Caco-2 (cell line): ENCODE measurements around the gene REC114. TPM values are rescaled to one million over a fixed set of nuclear protein-coding genes. Genes with fewer than 3 reads are reported as not detected.
"Not testable (repeated sequence)": the region's sequence is repeated elsewhere in the genome, so short reads cannot be mapped to it uniquely, and the experiment has no call there.

Experiments
- BruUV-seq: library from RNA; stranded (reverse); fragments of 400-500 nt; replicated peaks from 2 replicates; lab custom pipeline; 2021; lab: Mats Ljungman, UMichigan
- CTCF ChIA-PET: fragments of 300-600 bp; sonication (Branson Sonifier 250); formaldehyde crosslinking; loops from one replicate; lab custom pipeline; 2022; ENCODE audit warnings: antibody characterized with exemption; lab: Charles Lee
- POLR2A ChIA-PET: fragments of 300-600 bp; sonication (Branson Sonifier 250); formaldehyde crosslinking; loops from one replicate; lab custom pipeline; 2022; ENCODE audit warnings: antibody characterized with exemption; lab: Charles Lee
- DNase-seq, 2 experiments: peaks; one replicate each; pipeline versions ENCODE4 v3.0.0 to v3.0.0-alpha.2; 2020 to 2022
- H3K27me3 ChIP-seq: replicated peaks from 2 replicates; pipeline ENCODE4 v1.6.0; 2011; ENCODE audit warnings: low read length; ENCODE audit not compliant: control insufficient read depth, insufficient read depth
- H3K36me3 ChIP-seq: 2 replicates; pipeline ENCODE4 v1.5.1; 2011; ENCODE audit warnings: low read length; ENCODE audit not compliant: control insufficient read depth, insufficient read depth
- H3K4me1 ChIP-seq: fragments of 250-450 bp; sonication (Bioruptor Pico); 2 replicates; pipeline ENCODE4 v1.5.1; 2020; ENCODE audit warnings: mild to moderate bottlenecking
- H3K4me3 ChIP-seq: 2 replicates; pipeline ENCODE4 v1.5.1; 2011; ENCODE audit warnings: low read depth, mild to moderate bottlenecking, control low read depth, low read length
- H3K9me3 ChIP-seq: fragments of 250-450 bp; sonication (Bioruptor Pico); 2 replicates; pipeline ENCODE4 v1.5.1; 2020; ENCODE audit warnings: mild to moderate bottlenecking, moderate library complexity
- H3K27ac Mint-ChIP-seq: one replicate; pipeline ENCODE4 v1.8.0; 2022; ENCODE audit warnings: mixed read lengths; ENCODE audit not compliant: unreplicated experiment
- H3K27me3 Mint-ChIP-seq: one replicate; pipeline ENCODE4 v1.8.0; 2022; ENCODE audit warnings: mixed read lengths; ENCODE audit not compliant: insufficient read depth, unreplicated experiment
- H3K36me3 Mint-ChIP-seq: one replicate; pipeline ENCODE4 v1.8.0; 2022; ENCODE audit warnings: mild to moderate bottlenecking, mixed read lengths; ENCODE audit not compliant: insufficient read depth, unreplicated experiment
- H3K4me1 Mint-ChIP-seq: one replicate; pipeline ENCODE4 v1.8.0; 2022; ENCODE audit warnings: low read depth, mixed read lengths; ENCODE audit not compliant: unreplicated experiment
- H3K4me3 Mint-ChIP-seq: one replicate; pipeline ENCODE4 v1.8.0; 2022; ENCODE audit warnings: mild to moderate bottlenecking, moderate library complexity, mixed read lengths; ENCODE audit not compliant: unreplicated experiment
- H3K9me3 Mint-ChIP-seq: one replicate; pipeline ENCODE4 v1.8.0; 2022; ENCODE audit warnings: mixed read lengths; ENCODE audit not compliant: unreplicated experiment
- intact Hi-C: fragments of 100-400 bp; cut with micrococcal nuclease; formaldehyde crosslinking; loops from one replicate; pipeline ENCODE4 v1.10.0; 2022; ENCODE audit not compliant: unreplicated experiment
- total RNA-seq: library from RNA; stranded (reverse); gene quantifications from 2 replicates; pipeline ENCODE4 v1.2.3, GENCODE V29; 2022
- TF ChIP-seq, protein P1 (sequence below), 2 experiments: fragments of 200-600 bp in 1 of 2; IDR thresholded peaks; 1 replicate in 1 of 2; 2 replicates in 1 of 2; pipeline versions ENCODE4 v1.5.1 to v1.8.0; 2011 to 2022; ENCODE audit warnings: antibody characterized with exemption in 1 of 2, control low read depth in 1 of 2, inconsistent platforms in 1 of 2, low read depth in 1 of 2, low read length in 1 of 2, mild to moderate bottlenecking in 1 of 2, moderate library complexity in 1 of 2; ENCODE audit not compliant: insufficient read depth in 1 of 2, severe bottlenecking in 1 of 2, unreplicated experiment in 1 of 2

Gene REC114
- total RNA-seq, 1 experiment from 2014 or later: not detected

DNA sequence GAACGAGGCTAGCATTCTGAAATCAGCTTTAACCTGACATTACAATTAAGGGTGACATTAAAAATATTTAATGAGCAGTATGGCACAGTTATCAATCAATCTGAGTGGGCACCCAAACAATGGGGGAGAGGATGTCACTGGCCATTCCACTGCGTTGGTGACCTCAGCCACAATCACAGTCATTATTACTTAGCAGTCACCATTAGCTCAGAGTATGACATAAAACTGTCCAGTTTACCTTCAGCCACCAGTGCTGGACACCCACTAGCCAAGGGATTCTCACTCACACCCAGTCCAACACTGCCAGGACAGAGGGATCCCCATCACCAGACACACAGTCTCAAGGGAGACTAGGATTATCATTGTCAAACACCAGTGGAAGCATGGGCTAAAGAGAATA lies 17.5 kb upstream of the REC114 start:
- no peaks in the 10 kb centered on the region; the same call in 1 of the 2 replicates for H3K27me3 ChIP-seq
- no peaks in the 10 kb centered on the region for H3K9me3 ChIP-seq
- BruUV-seq: no TSS peak
- Mint-ChIP-seq H3K4me1 (no peaks in the 10 kb centered on the region), H3K36me3 (no peaks in the 10 kb centered on the region), H3K9me3 (no peaks in the 10 kb centered on the region), H3K4me3 (no peak overlapping the region), H3K27ac (no peak overlapping the region), H3K27me3 (peaks cover 23% of the 10 kb centered on the region)
- POLR2A ChIA-PET: no interaction called here
- no peak for DNase-seq
- intact Hi-C loops: no loop called here
- TF ChIP-seq, protein P1, sequence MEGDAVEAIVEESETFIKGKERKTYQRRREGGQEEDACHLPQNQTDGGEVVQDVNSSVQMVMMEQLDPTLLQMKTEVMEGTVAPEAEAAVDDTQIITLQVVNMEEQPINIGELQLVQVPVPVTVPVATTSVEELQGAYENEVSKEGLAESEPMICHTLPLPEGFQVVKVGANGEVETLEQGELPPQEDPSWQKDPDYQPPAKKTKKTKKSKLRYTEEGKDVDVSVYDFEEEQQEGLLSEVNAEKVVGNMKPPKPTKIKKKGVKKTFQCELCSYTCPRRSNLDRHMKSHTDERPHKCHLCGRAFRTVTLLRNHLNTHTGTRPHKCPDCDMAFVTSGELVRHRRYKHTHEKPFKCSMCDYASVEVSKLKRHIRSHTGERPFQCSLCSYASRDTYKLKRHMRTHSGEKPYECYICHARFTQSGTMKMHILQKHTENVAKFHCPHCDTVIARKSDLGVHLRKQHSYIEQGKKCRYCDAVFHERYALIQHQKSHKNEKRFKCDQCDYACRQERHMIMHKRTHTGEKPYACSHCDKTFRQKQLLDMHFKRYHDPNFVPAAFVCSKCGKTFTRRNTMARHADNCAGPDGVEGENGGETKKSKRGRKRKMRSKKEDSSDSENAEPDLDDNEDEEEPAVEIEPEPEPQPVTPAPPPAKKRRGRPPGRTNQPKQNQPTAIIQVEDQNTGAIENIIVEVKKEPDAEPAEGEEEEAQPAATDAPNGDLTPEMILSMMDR (IDR thresholded peaks at IDR 0.05; ENCODE audit: insufficient read depth in 1 of 2, low read depth in 1 of 2, low read length in 1 of 2, severe bottlenecking in 1 of 2, unreplicated experiment in 1 of 2): no peak
- CTCF ChIA-PET: no interaction called here
- H3K4me1 ChIP-seq: no peaks in the 10 kb centered on the region
- H3K4me3 ChIP-seq: no peak overlapping the region
- H3K36me3 ChIP-seq: no peaks in the 10 kb centered on the region

DNA sequence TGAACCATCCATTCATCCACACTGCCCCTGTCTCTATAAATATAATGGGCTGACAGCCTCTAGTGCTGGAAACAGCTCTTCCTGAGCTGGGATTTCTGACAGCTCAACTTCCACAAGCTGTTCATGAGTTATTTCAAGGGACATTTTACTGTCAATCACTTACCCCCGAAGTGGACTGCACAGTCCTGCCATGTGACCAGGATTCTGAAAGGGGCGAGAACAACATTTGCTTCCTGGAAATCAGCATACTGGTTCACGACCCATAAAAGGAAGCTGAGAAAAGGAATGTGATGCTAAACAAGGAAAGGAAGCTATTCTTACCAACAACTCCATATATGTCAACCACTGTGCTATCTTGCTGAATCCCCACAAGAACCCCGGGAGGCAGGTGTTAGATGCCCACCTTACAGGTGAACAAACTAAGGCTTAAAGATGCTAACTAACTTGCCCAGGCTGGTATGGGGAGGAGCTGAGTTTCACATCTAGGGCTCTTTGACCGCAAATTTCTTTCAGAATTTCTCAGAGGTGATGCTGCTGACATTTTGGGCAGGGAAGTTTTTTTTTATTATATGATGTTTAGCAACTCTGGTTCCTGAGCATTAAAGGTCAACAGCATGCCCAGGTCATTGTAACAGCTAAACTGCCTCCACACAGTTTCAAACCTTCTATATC lies 16.5 kb upstream of the REC114 start:
- DNase-seq: no peak
- Mint-ChIP-seq H3K36me3 (no peaks in the 10 kb centered on the region), H3K4me3 (no peak overlapping the region), H3K9me3 (no peaks in the 10 kb centered on the region), H3K4me1 (no peaks in the 10 kb centered on the region), H3K27me3 (peaks cover 20% of the 10 kb centered on the region), H3K27ac (no peak overlapping the region)
- Histone ChIP-seq H3K4me1 (no peaks in the 10 kb centered on the region), H3K9me3 (no peaks in the 10 kb centered on the region), H3K27me3 (no peaks in the 10 kb centered on the region; the same call in 1 of the 2 replicates), H3K36me3 (no peaks in the 10 kb centered on the region), H3K4me3 (no peak overlapping the region)
- intact Hi-C loops: no loop called here
- BruUV-seq: no TSS peak
- CTCF ChIA-PET: no interaction called here
- TF ChIP-seq, protein P1 (IDR thresholded peaks at IDR 0.05; ENCODE audit: insufficient read depth in 1 of 2, low read depth in 1 of 2, low read length in 1 of 2, severe bottlenecking in 1 of 2, unreplicated experiment in 1 of 2): no peak
- POLR2A ChIA-PET: no interaction called here

DNA sequence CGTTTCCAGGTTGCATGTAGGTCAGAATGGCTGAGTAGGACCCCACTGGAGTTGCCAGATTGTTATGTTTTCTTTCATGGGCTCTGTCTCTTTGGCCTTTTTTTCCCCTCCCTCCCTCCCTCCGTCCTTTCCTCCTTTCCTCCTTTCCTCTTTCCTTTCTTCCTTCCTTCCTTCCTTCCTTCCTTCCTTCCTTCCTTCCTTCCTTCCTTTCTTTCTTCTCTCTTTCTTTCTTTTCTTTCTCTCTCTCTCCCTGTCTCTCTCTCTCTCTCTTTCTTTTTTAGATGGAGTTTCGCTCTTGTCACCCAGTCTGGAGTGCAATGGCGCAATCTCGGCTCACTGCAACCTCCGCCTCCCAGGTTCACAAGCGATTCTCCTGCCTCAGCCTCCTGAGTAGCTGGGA lies 11.6 kb upstream of the REC114 start:
- H3K27me3 Mint-ChIP-seq: peaks cover 22% of the 10 kb centered on the region
- H3K4me3 ChIP-seq, H3K9me3 ChIP-seq, H3K36me3 ChIP-seq, H3K4me1 Mint-ChIP-seq, BruUV-seq, H3K36me3 Mint-ChIP-seq, H3K9me3 Mint-ChIP-seq, DNase-seq, H3K4me1 ChIP-seq, H3K4me3 Mint-ChIP-seq, intact Hi-C loops, H3K27ac Mint-ChIP-seq, H3K27me3 ChIP-seq, POLR2A ChIA-PET: not testable (repeated sequence)
- CTCF ChIA-PET: interaction anchor here (0.7 kb wide), 1 partner anchor 68 kb away, joined by 5 read pairs; no protein-coding TSS in a partner anchor
